Measurements from ENCODE around the gene NOVA2.

- TF ChIP-seq CTCF (IDR thresholded peaks at IDR 0.05) (no peak), EZH2 (IDR thresholded peaks at IDR 0.05; ENCODE audit: borderline replicate concordance, insufficient read depth, low read depth, low read length, poor library complexity, severe bottlenecking) (no peak)
These were observed 29.1 kb upstream of the NOVA2 start for GRCh38 chr19:46002678-46003275.

Data from B cell (primary cell).